Activated naive CD8-positive, alpha-beta T cell treated with anti-CD3 and anti-CD28 coated beads, Interleukin-2, amount 10 ng/mL, durations not matched to agents 7 days and 5 days (primary cell): Measurements from ENCODE around the gene HNF4A. TPM values are rescaled to one million over a fixed set of nuclear protein-coding genes. Genes with fewer than 3 reads are reported as not detected.

Experiments used
- ATAC-seq: fragments of 150-1000 bp; cut with Tn5 transposase; one replicate; pipeline ENCODE4 v1.10.0; 2021; ENCODE audit warnings: low read depth, moderate library complexity
- POLR2A ChIA-PET: fragments of 350-600 bp; sonication (Branson Sonifier 250); formaldehyde crosslinking; loops from one replicate; lab custom pipeline; 2021; ENCODE audit warnings: antibody characterized with exemption; lab: Charles Lee
- DNase-seq: peaks from one replicate; pipeline ENCODE4 v3.0.0; 2021
- H3K27ac Mint-ChIP-seq: one replicate; pipeline ENCODE4 v1.8.0; 2022; ENCODE audit warnings: mild to moderate bottlenecking, mixed read lengths
- H3K27me3 Mint-ChIP-seq: one replicate; pipeline ENCODE4 v1.8.0; 2022; ENCODE audit warnings: mild to moderate bottlenecking, moderate library complexity, mixed read lengths
- H3K36me3 Mint-ChIP-seq: one replicate; pipeline ENCODE4 v1.8.0; 2021; ENCODE audit warnings: mild to moderate bottlenecking, mixed read lengths
- H3K4me1 Mint-ChIP-seq: one replicate; pipeline ENCODE4 v1.8.0; 2021; ENCODE audit warnings: mixed read lengths
- H3K4me3 Mint-ChIP-seq: one replicate; pipeline ENCODE4 v1.8.0; 2022; ENCODE audit warnings: mild to moderate bottlenecking, moderate library complexity, mixed read lengths
- H3K9me3 Mint-ChIP-seq: one replicate; pipeline ENCODE4 v1.8.0; 2021; ENCODE audit warnings: mixed read lengths
- total RNA-seq, 2 experiments: library from RNA; stranded (reverse); gene quantifications; one replicate each; pipeline ENCODE4 v1.2.3, GENCODE V29; 2021

Gene HNF4A
- total RNA-seq, 2 experiments from 2014 or later = not detected

GRCh38 chr20:44357020-44357419, 1.5 kb downstream of the HNF4A start:
- DNase-seq = no peak
- Mint-ChIP-seq H3K4me3 (no peak overlapping the region), H3K36me3 (no peaks in the 10 kb centered on the region), H3K27ac (no peak overlapping the region), H3K27me3 (peaks cover 4% of the 10 kb centered on the region), H3K4me1 (peaks cover 3% of the 10 kb centered on the region), H3K9me3 (no peaks in the 10 kb centered on the region)
- ATAC-seq = no peak
- POLR2A ChIA-PET = no interaction called here

GRCh38 chr20:44357555-44358125, 2.1 kb downstream of the HNF4A start:
- H3K9me3 Mint-ChIP-seq = no peaks in the 10 kb centered on the region
- no peaks in the 10 kb centered on the region for H3K4me1 Mint-ChIP-seq
- H3K4me3 Mint-ChIP-seq = no peak overlapping the region
- no peaks in the 10 kb centered on the region for H3K36me3 Mint-ChIP-seq
- ATAC-seq = no peak
- POLR2A ChIA-PET = interaction anchor here (0.6 kb wide), 1 partner anchor 47 kb away, joined by 3 read pairs; the partner anchor contains the start of gene FITM2
- DNase-seq = no peak
- H3K27ac Mint-ChIP-seq = no peak overlapping the region
- H3K27me3 Mint-ChIP-seq = peaks cover 4% of the 10 kb centered on the region

- H3K4me3 Mint-ChIP-seq = no peak overlapping the region
- peaks cover 8% of the 10 kb centered on the region for H3K27me3 Mint-ChIP-seq
- DNase-seq (no peak), ATAC-seq (no peak)
- H3K4me1 Mint-ChIP-seq = no peaks in the 10 kb centered on the region
- POLR2A ChIA-PET = no interaction called here
- no peaks in the 10 kb centered on the region for H3K36me3 Mint-ChIP-seq
- no peak overlapping the region for H3K27ac Mint-ChIP-seq
- no peaks in the 10 kb centered on the region for H3K9me3 Mint-ChIP-seq
Measured at GRCh38 chr20:44358776-44359175, 3.3 kb downstream of the HNF4A start.

GRCh38 chr20:44360221-44360620, 4.7 kb downstream of the HNF4A start:
- POLR2A ChIA-PET = no interaction called here
- no peaks in the 10 kb centered on the region for H3K9me3 Mint-ChIP-seq
- no peaks in the 10 kb centered on the region for H3K4me1 Mint-ChIP-seq
- no peak for DNase-seq
- no peak for ATAC-seq
- no peaks in the 10 kb centered on the region for H3K36me3 Mint-ChIP-seq
- H3K27ac Mint-ChIP-seq = no peak overlapping the region
- no peak overlapping the region for H3K4me3 Mint-ChIP-seq
- H3K27me3 Mint-ChIP-seq = peaks cover 8% of the 10 kb centered on the region

- no peaks in the 10 kb centered on the region for H3K4me1 Mint-ChIP-seq
- ATAC-seq (no peak), DNase-seq (no peak)
- H3K27ac Mint-ChIP-seq = no peak overlapping the region
- H3K9me3 Mint-ChIP-seq = no peaks in the 10 kb centered on the region
- POLR2A ChIA-PET = no interaction called here
- H3K4me3 Mint-ChIP-seq = no peak overlapping the region
- H3K36me3 Mint-ChIP-seq = no peaks in the 10 kb centered on the region
- H3K27me3 Mint-ChIP-seq = peaks cover 8% of the 10 kb centered on the region
Measured at GRCh38 chr20:44361021-44361420, 5.5 kb downstream of the HNF4A start.

GRCh38 chr20:44362466-44362940, 7.0 kb downstream of the HNF4A start:
- no peak overlapping the region for H3K4me3 Mint-ChIP-seq
- no peaks in the 10 kb centered on the region for H3K9me3 Mint-ChIP-seq
- POLR2A ChIA-PET = no interaction called here
- no peaks in the 10 kb centered on the region for H3K4me1 Mint-ChIP-seq
- no peak for ATAC-seq
- no peak overlapping the region for H3K27ac Mint-ChIP-seq
- H3K36me3 Mint-ChIP-seq = no peaks in the 10 kb centered on the region
- DNase-seq = no peak
- peaks cover 8% of the 10 kb centered on the region for H3K27me3 Mint-ChIP-seq

GRCh38 chr20:44364068-44364467, 8.6 kb downstream of the HNF4A start:
- POLR2A ChIA-PET = no interaction called here

GRCh38 chr20:44364780-44365179, 9.3 kb downstream of the HNF4A start:
- H3K4me1 Mint-ChIP-seq = no peaks in the 10 kb centered on the region
- POLR2A ChIA-PET = no interaction called here

More at GRCh38 chr20:44364068-44364467, 8.6 kb downstream of the HNF4A start:
- Mint-ChIP-seq H3K9me3 (no peaks in the 10 kb centered on the region), H3K36me3 (no peaks in the 10 kb centered on the region), H3K27ac (no peak overlapping the region), H3K4me1 (no peaks in the 10 kb centered on the region), H3K27me3 (peaks cover 8% of the 10 kb centered on the region), H3K4me3 (no peak overlapping the region)
- no peak for DNase-seq
- no peak for ATAC-seq

GRCh38 chr20:44367746-44368145, 12.2 kb downstream of the HNF4A start:
- Mint-ChIP-seq H3K27ac (no peak overlapping the region), H3K27me3 (peaks cover 3% of the 10 kb centered on the region), H3K9me3 (no peaks in the 10 kb centered on the region), H3K4me3 (no peak overlapping the region), H3K36me3 (no peaks in the 10 kb centered on the region), H3K4me1 (no peaks in the 10 kb centered on the region)
- DNase-seq (no peak), ATAC-seq (no peak)
- POLR2A ChIA-PET = no interaction called here

More at GRCh38 chr20:44364780-44365179, 9.3 kb downstream of the HNF4A start:
- no peak for ATAC-seq
- Mint-ChIP-seq H3K27me3 (peaks cover 8% of the 10 kb centered on the region), H3K9me3 (no peaks in the 10 kb centered on the region), H3K4me3 (no peak overlapping the region), H3K36me3 (no peaks in the 10 kb centered on the region), H3K27ac (no peak overlapping the region)
- no peak for DNase-seq

GRCh38 chr20:44370639-44371218, 15.2 kb downstream of the HNF4A start:
- Mint-ChIP-seq H3K4me1 (no peaks in the 10 kb centered on the region), H3K36me3 (no peaks in the 10 kb centered on the region), H3K4me3 (no peak overlapping the region), H3K27ac (no peak overlapping the region), H3K27me3 (peaks cover 6% of the 10 kb centered on the region), H3K9me3 (no peaks in the 10 kb centered on the region)
- DNase-seq (no peak), ATAC-seq (no peak)
- POLR2A ChIA-PET = no interaction called here

- H3K27ac Mint-ChIP-seq = no peak overlapping the region
- peaks cover 3% of the 10 kb centered on the region for H3K4me1 Mint-ChIP-seq
- no peaks in the 10 kb centered on the region for H3K36me3 Mint-ChIP-seq
- DNase-seq (no peak), ATAC-seq (no peak)
- POLR2A ChIA-PET = no interaction called here
- no peak overlapping the region for H3K4me3 Mint-ChIP-seq
- H3K9me3 Mint-ChIP-seq = no peaks in the 10 kb centered on the region
- no peaks in the 10 kb centered on the region for H3K27me3 Mint-ChIP-seq
Measured at GRCh38 chr20:44382641-44383040, 27.1 kb downstream of the HNF4A start.

- Mint-ChIP-seq H3K36me3 (no peaks in the 10 kb centered on the region), H3K4me1 (peaks cover 6% of the 10 kb centered on the region), H3K27ac (no peak overlapping the region), H3K4me3 (no peak overlapping the region), H3K27me3 (peaks cover 1% of the 10 kb centered on the region), H3K9me3 (no peaks in the 10 kb centered on the region)
- POLR2A ChIA-PET = no interaction called here
- peak; percentile 67 for ATAC-seq
- DNase-seq = peak; percentile 88
Measured at GRCh38 chr20:44384423-44385027, 29.0 kb downstream of the HNF4A start.

GRCh38 chr20:44388466-44389023, 33.0 kb downstream of the HNF4A start:
- Mint-ChIP-seq H3K4me1 (peaks cover 6% of the 10 kb centered on the region), H3K27me3 (peaks cover 7% of the 10 kb centered on the region), H3K27ac (no peak overlapping the region), H3K9me3 (no peaks in the 10 kb centered on the region), H3K4me3 (peak overlapping the region; percentile 67), H3K36me3 (no peaks in the 10 kb centered on the region)
- POLR2A ChIA-PET = no interaction called here
- DNase-seq (peak; percentile 73), ATAC-seq (peak; percentile 81)

- H3K27me3 Mint-ChIP-seq = peaks cover 8% of the 10 kb centered on the region
- H3K9me3 Mint-ChIP-seq = no peaks in the 10 kb centered on the region
- no peaks in the 10 kb centered on the region for H3K36me3 Mint-ChIP-seq
- DNase-seq = no peak
- H3K27ac Mint-ChIP-seq = no peak overlapping the region
- no peak overlapping the region for H3K4me3 Mint-ChIP-seq
- POLR2A ChIA-PET = no interaction called here
- H3K4me1 Mint-ChIP-seq = peaks cover 5% of the 10 kb centered on the region
- ATAC-seq = no peak
Measured at GRCh38 chr20:44389871-44390270, 34.4 kb downstream of the HNF4A start.
